Suprapubic skin (tissue), 4 donors: Measurements from ENCODE around the gene HLF.

ENCODE experiments used
- CTCF ChIP-seq, 2 donors: fragments of 200-600 bp in 1 of 2; fragments of 450-650 bp in 1 of 2; sonication (generic) in 1 of 2; IDR thresholded peaks; one replicate each; pipeline ENCODE4 v1.5.1; 2016 to 2019; ENCODE audit warnings: antibody characterized with exemption in 2 of 2, mild to moderate bottlenecking in 1 of 2, moderate library complexity in 1 of 2
- EP300 ChIP-seq: sonication (generic); formaldehyde crosslinking; IDR thresholded peaks from one replicate; pipeline ENCODE4 v1.6.1; 2017; ENCODE audit warnings: antibody characterized with exemption
- POLR2A ChIP-seq, 2 donors: fragments of 450-650 bp; IDR thresholded peaks; one replicate each; pipeline ENCODE4 v1.6.1; 2017; ENCODE audit warnings: antibody characterized with exemption in 2 of 2, mild to moderate bottlenecking in 2 of 2, moderate library complexity in 2 of 2
- POLR2AphosphoS5 ChIP-seq, 3 donors: sonication (generic); formaldehyde crosslinking; IDR thresholded peaks; one replicate each; pipeline ENCODE4 v1.6.1; 2017; ENCODE audit warnings: antibody characterized with exemption in 3 of 3

- no peak for TF ChIP-seq POLR2AphosphoS5 (IDR thresholded peaks at IDR 0.05)
- no peak for TF ChIP-seq POLR2A (IDR thresholded peaks at IDR 0.05)
- no peak for TF ChIP-seq CTCF (IDR thresholded peaks at IDR 0.05)
- no peak for TF ChIP-seq EP300
These were observed 52.5 kb downstream of the HLF start for GRCh38 chr17:55317284-55317683.
